GM13977 (cell line): ENCODE results near the gene PLCD3.

Experiments used
- DNase-seq: peaks from one replicate; pipeline ENCODE4 v3.0.0; 2012; ENCODE audit warnings: low spot score
- CTCF ChIP-seq: IDR thresholded peaks from 2 replicates; pipeline ENCODE4 v1.5.1; 2012; ENCODE audit warnings: mild to moderate bottlenecking, control low read depth; ENCODE audit not compliant: insufficient read depth; ENCODE audit errors: extremely low read depth, missing control alignments
- in situ Hi-C: fragments of 300-500 bp; cut with MboI; formaldehyde crosslinking; loops from one replicate; pipeline ENCODE4 v1.12.0; 2022; ENCODE audit warnings: low sequenced_read_pairs, low pct_unique_long_range_greater_than_20kb, mixed read lengths, inconsistent platforms; ENCODE audit not compliant: unreplicated experiment

Gene PLCD3

DNA sequence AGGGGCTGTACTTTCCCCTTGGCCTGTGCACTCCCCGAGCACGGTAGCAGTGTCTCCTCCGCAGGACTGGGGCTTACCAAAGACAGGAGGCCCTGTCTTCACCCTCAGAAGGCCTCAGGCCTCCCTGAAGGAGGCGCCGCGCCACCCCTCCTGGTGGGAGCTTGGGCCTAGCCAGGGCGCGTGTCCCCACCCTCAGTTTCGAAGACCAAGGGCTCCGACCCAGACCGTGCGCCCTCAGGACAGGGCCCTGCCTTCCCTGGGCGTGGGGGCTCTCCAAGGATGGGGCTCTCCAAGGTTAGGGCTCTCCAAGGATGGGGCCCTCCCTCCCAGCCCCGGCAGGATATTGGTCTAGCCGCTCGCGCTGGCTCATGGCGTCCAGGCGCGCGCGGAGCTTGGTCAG is 11.8 kb downstream of the PLCD3 start:
- DNase-seq = no peak
- in situ Hi-C loops = no loop called here
- no peak for TF ChIP-seq CTCF

DNA sequence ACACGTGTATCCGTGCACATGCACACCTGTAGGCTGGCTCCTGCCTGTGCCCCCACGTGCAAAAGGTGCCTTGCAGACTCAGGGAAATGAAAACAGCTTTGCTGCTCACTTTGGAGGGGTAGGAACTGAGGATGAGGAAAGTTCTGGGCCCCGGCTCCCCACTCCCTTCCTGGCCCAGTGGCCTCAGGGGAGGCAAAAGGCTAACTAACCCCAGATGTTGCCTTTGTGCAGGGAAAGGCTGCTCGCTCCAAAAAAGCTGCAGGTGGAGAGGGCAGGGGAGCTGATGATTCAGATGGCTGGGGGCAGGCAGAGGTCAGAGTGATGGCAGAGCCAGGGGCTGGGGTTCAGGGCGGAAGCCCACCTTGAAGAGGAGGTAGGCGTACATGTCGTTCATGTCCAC is 12.4 kb downstream of the PLCD3 start:
- in situ Hi-C loops = no loop called here

DNA sequence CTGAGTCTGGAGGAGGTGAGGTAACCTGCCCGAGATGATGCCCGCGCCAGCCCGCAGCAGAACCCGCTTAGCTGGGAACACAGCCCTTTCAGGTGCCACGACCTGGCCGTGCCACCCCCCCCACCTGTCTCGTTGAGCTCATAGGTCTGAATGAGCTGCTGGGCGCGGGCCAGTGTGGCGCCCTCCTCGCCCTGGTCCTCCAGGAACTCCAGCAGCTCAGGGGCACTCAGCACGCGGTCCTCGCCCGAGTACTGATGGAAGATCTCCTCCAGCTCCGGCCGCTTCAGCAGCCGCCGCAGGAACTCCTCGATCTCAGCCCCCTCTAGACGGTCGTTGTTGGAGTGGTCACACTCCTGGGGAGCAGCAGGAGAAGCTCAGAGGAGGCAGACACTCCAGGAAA is 13.6 kb downstream of the PLCD3 start:
- in situ Hi-C loops = no loop called here
- no peak for DNase-seq
- no peak for TF ChIP-seq CTCF

More for the DNA sequence above, 12.4 kb downstream of the PLCD3 start:
- no peak for DNase-seq
- TF ChIP-seq CTCF = no peak

- in situ Hi-C loops = no loop called here
- no peak for TF ChIP-seq CTCF
- DNase-seq = no peak
Observed at GRCh38 chr17:45117848-45118646, 14.3 kb downstream of the PLCD3 start.

GRCh38 chr17:45117334-45117733 is 15.0 kb downstream of the PLCD3 start:
- no peak for TF ChIP-seq CTCF
- no peak for DNase-seq
- in situ Hi-C loops = no loop called here

GRCh38 chr17:45116434-45117016 is 15.8 kb downstream of the PLCD3 start:
- no peak for DNase-seq
- in situ Hi-C loops = no loop called here
- TF ChIP-seq CTCF = no peak
